WTC11 (cell line): Measurements from ENCODE around the gene ZNF19. TPM values are rescaled to one million over a fixed set of nuclear protein-coding genes. Genes with fewer than 3 reads are reported as not detected.
A peak's percentile ranks its signal among the peaks of the same experiment; 100 is the strongest.

Source experiments
- ATAC-seq: fragments of 200-7000 bp; cut with Tn5 transposase; 2 replicates; pipeline ENCODE4 v1.10.0; 2021; ENCODE audit warnings: mild to moderate bottlenecking, moderate library complexity
- CTCF ChIA-PET: fragments of 300-600 bp; sonication (Branson Sonifier 250); formaldehyde crosslinking; loops from one replicate; lab custom pipeline; 2021; ENCODE audit warnings: antibody characterized with exemption; lab: Charles Lee
- POLR2A ChIA-PET: fragments of 350-600 bp; sonication (Branson Sonifier 250); formaldehyde crosslinking; loops from one replicate; lab custom pipeline; 2021; ENCODE audit warnings: antibody characterized with exemption; lab: Charles Lee
- DNase-seq: peaks from one replicate; pipeline ENCODE4 v3.0.0; 2021; ENCODE audit warnings: low spot score
- H3K27ac Mint-ChIP-seq: 2 replicates; pipeline ENCODE4 v1.8.0; 2021; ENCODE audit warnings: mixed read lengths
- H3K27me3 Mint-ChIP-seq: 2 replicates; pipeline ENCODE4 v1.8.0; 2021; ENCODE audit warnings: low read depth, mild to moderate bottlenecking, moderate library complexity, mixed read lengths
- H3K36me3 Mint-ChIP-seq: 2 replicates; pipeline ENCODE4 v1.8.0; 2021; ENCODE audit warnings: mixed read lengths
- H3K4me1 Mint-ChIP-seq: 2 replicates; pipeline ENCODE4 v1.8.0; 2022; ENCODE audit warnings: mixed read lengths
- H3K4me3 Mint-ChIP-seq: 2 replicates; pipeline ENCODE4 v1.8.0; 2021; ENCODE audit warnings: mild to moderate bottlenecking, moderate library complexity, mixed read lengths
- H3K9me3 Mint-ChIP-seq: 2 replicates; pipeline ENCODE4 v1.8.0; 2021; ENCODE audit warnings: mixed read lengths
- ATF1 ChIP-seq: sonication (generic); formaldehyde crosslinking; IDR thresholded peaks from 2 replicates; pipeline ENCODE4 v1.8.1; 2023; ENCODE audit warnings: mild to moderate bottlenecking, moderate library complexity, missing genetic modification reagents
- CTCF ChIP-seq: fragments of 200-600 bp; IDR thresholded peaks from 2 replicates; pipeline ENCODE4 v1.8.0; 2022; ENCODE audit warnings: antibody characterized with exemption
- ETV6 ChIP-seq: sonication (generic); formaldehyde crosslinking; IDR thresholded peaks from 2 replicates; pipeline ENCODE4 v1.8.1; 2022; ENCODE audit warnings: mild to moderate bottlenecking, missing genetic modification reagents
- FOXK1 ChIP-seq: sonication (generic); formaldehyde crosslinking; IDR thresholded peaks from 2 replicates; pipeline ENCODE4 v1.8.0; 2022; ENCODE audit warnings: mild to moderate bottlenecking, moderate library complexity, missing genetic modification reagents
- FOXP1 ChIP-seq: sonication (generic); formaldehyde crosslinking; IDR thresholded peaks from 2 replicates; pipeline ENCODE4 v1.8.0; 2022; ENCODE audit warnings: missing genetic modification reagents, mild to moderate bottlenecking, moderate library complexity, borderline replicate concordance
- GABPB1 ChIP-seq: sonication (generic); formaldehyde crosslinking; IDR thresholded peaks from 2 replicates; pipeline ENCODE4 v1.8.1; 2023; ENCODE audit warnings: mild to moderate bottlenecking, missing genetic modification reagents
- JAZF1 ChIP-seq: fragments of 250-450 bp; sonication (Bioruptor Pico); IDR thresholded peaks from 2 replicates; pipeline ENCODE4 v1.9.0; 2021; ENCODE audit warnings: moderate library complexity, mild to moderate bottlenecking, inconsistent platforms
- KAT7 ChIP-seq: sonication (generic); formaldehyde crosslinking; IDR thresholded peaks from 2 replicates; pipeline ENCODE4 v1.8.1; 2023; ENCODE audit warnings: missing genetic modification reagents, mild to moderate bottlenecking, borderline replicate concordance
- MXD4 ChIP-seq: fragments of 250-450 bp; sonication (Bioruptor Pico); IDR thresholded peaks from 2 replicates; pipeline ENCODE4 v1.8.0; 2021; ENCODE audit warnings: mild to moderate bottlenecking, moderate library complexity, borderline replicate concordance
- MYBL2 ChIP-seq: sonication (generic); formaldehyde crosslinking; IDR thresholded peaks from 2 replicates; pipeline ENCODE4 v1.8.1; 2023; ENCODE audit warnings: mild to moderate bottlenecking, moderate library complexity, missing genetic modification reagents
- NFATC4 ChIP-seq: fragments of 250-450 bp; sonication (Bioruptor Pico); IDR thresholded peaks from 2 replicates; pipeline ENCODE4 v1.9.0; 2021; ENCODE audit warnings: mild to moderate bottlenecking
- NR2C2 ChIP-seq: sonication (generic); formaldehyde crosslinking; IDR thresholded peaks from 2 replicates; pipeline ENCODE4 v1.8.0; 2022; ENCODE audit warnings: mild to moderate bottlenecking, missing genetic modification reagents
- RORB ChIP-seq: fragments of 250-450 bp; sonication (Bioruptor Pico); IDR thresholded peaks from 2 replicates; pipeline ENCODE4 v1.9.0; 2021; ENCODE audit warnings: mild to moderate bottlenecking
- TEAD1 ChIP-seq: sonication (generic); formaldehyde crosslinking; IDR thresholded peaks from 2 replicates; pipeline ENCODE4 v1.8.0; 2022; ENCODE audit warnings: mild to moderate bottlenecking, missing genetic modification reagents
- TP53 ChIP-seq: sonication (generic); formaldehyde crosslinking; IDR thresholded peaks from 2 replicates; pipeline ENCODE4 v1.8.1; 2023; ENCODE audit warnings: mild to moderate bottlenecking, missing genetic modification reagents
- ZNF138 ChIP-seq: sonication (generic); formaldehyde crosslinking; conservative IDR thresholded peaks from 2 replicates; pipeline ENCODE4 v1.8.1; 2022; ENCODE audit warnings: mild to moderate bottlenecking, moderate library complexity, missing genetic modification reagents
- ZNF219 ChIP-seq: sonication (generic); formaldehyde crosslinking; IDR thresholded peaks from 2 replicates; pipeline ENCODE4 v1.8.0; 2023; ENCODE audit warnings: missing genetic modification reagents, mild to moderate bottlenecking, borderline replicate concordance
- ZNF232 ChIP-seq: sonication (generic); formaldehyde crosslinking; IDR thresholded peaks from 2 replicates; pipeline ENCODE4 v1.8.0; 2022; ENCODE audit warnings: mild to moderate bottlenecking, missing genetic modification reagents
- ZNF416 ChIP-seq: fragments of 250-450 bp; sonication (Bioruptor Pico); IDR thresholded peaks from 2 replicates; pipeline ENCODE4 v1.9.0; 2021; ENCODE audit warnings: mild to moderate bottlenecking, inconsistent platforms
- ZNF423 ChIP-seq: fragments of 250-450 bp; sonication (Bioruptor Pico); IDR thresholded peaks from 2 replicates; pipeline ENCODE4 v2.1.2; 2022; ENCODE audit warnings: mild to moderate bottlenecking, moderate library complexity
- total RNA-seq: library from RNA; stranded (reverse); gene quantifications from 3 replicates; pipeline ENCODE4 v1.2.3, GENCODE V29; 2021
- TF ChIP-seq, protein P1 (sequence below): fragments of 250-450 bp; sonication (Bioruptor Pico); IDR thresholded peaks from 2 replicates; pipeline ENCODE4 v1.8.0; 2021; ENCODE audit warnings: mild to moderate bottlenecking
- TF ChIP-seq, protein P2 (sequence below): sonication (generic); formaldehyde crosslinking; IDR thresholded peaks from 2 replicates; pipeline ENCODE4 v1.8.0; 2023; ENCODE audit warnings: missing genetic modification reagents, mild to moderate bottlenecking, borderline replicate concordance
- TF ChIP-seq, protein P3 (sequence below): sonication (generic); formaldehyde crosslinking; conservative IDR thresholded peaks from 2 replicates; pipeline ENCODE4 v1.8.1; 2023; ENCODE audit warnings: mild to moderate bottlenecking, low read depth, missing genetic modification reagents, moderate library complexity
- TF ChIP-seq, protein P4 (sequence below): fragments of 250-450 bp; sonication (Bioruptor Pico); IDR thresholded peaks from 2 replicates; pipeline ENCODE4 v2.1.2; 2022; ENCODE audit warnings: mild to moderate bottlenecking, moderate library complexity

ZNF19 gene
- total RNA-seq, 1 experiment from 2014 or later: 4.3 TPM

GRCh38 chr16:71500964-71501363, 11.8 kb upstream of the ZNF19 start:
- H3K36me3 Mint-ChIP-seq: no peaks in the 10 kb centered on the region

GRCh38 chr16:71499775-71500364, 10.7 kb upstream of the ZNF19 start:
- Mint-ChIP-seq H3K9me3 (peaks cover 10% of the 10 kb centered on the region), H3K36me3 (no peaks in the 10 kb centered on the region), H3K4me3 (no peak overlapping the region), H3K27me3 (no peaks in the 10 kb centered on the region; the same call in none of the 2 replicates), H3K4me1 (no peaks in the 10 kb centered on the region), H3K27ac (no peak overlapping the region)
- ChIA-PET CTCF (interaction anchor here (0.5 to 5.3 kb wide), 34 partner anchors 9 to 249 kb away, joined by 3 to 42 read pairs (median 6); partner anchors contain the start of genes CHST4, ZNF19 and ZNF23), POLR2A (interaction anchor here (0.9 kb wide), 2 partner anchors 26 to 27 kb away, joined by 3 read pairs; no protein-coding TSS in a partner anchor)
- TF ChIP-seq FOXK1 (CRISPR knock-in tag) (no peak), ATF1 (CRISPR knock-in tag) (no peak), CTCF (peak; percentile 34), TP53 (CRISPR knock-in tag) (no peak)
- ATAC-seq (peak; percentile 91), DNase-seq (peak; percentile 44)

More at GRCh38 chr16:71500964-71501363, 11.8 kb upstream of the ZNF19 start:
- no peak overlapping the region for H3K4me3 Mint-ChIP-seq
- H3K27me3 Mint-ChIP-seq: no peaks in the 10 kb centered on the region; the same call in none of the 2 replicates
- ChIA-PET CTCF (interaction anchor here (0.6 to 5.3 kb wide), 13 partner anchors 17 to 110 kb away, joined by 3 to 42 read pairs (median 10); partner anchors contain the start of gene CHST4), POLR2A (no interaction called here)
- H3K4me1 Mint-ChIP-seq: no peaks in the 10 kb centered on the region
- ATAC-seq: no peak
- peaks cover 10% of the 10 kb centered on the region for H3K9me3 Mint-ChIP-seq
- H3K27ac Mint-ChIP-seq: no peak overlapping the region
- TF ChIP-seq ZNF423 (CRISPR knock-in tag) (no peak), FOXP1 (CRISPR knock-in tag) (no peak), MYBL2 (no peak), ETV6 (CRISPR knock-in tag) (no peak), TEAD1 (CRISPR knock-in tag) (no peak), ZNF232 (no peak), GABPB1 (CRISPR knock-in tag) (no peak), MXD4 (CRISPR knock-in tag) (no peak), ZNF138 (CRISPR knock-in tag) (no peak), KAT7 (CRISPR knock-in tag) (no peak), NR2C2 (CRISPR knock-in tag) (no peak), RORB (CRISPR knock-in tag) (no peak), JAZF1 (CRISPR knock-in tag) (no peak), NFATC4 (no peak), ZNF219 (CRISPR knock-in tag) (no peak), ZNF416 (CRISPR knock-in tag) (no peak)
- TF ChIP-seq, protein P1, sequence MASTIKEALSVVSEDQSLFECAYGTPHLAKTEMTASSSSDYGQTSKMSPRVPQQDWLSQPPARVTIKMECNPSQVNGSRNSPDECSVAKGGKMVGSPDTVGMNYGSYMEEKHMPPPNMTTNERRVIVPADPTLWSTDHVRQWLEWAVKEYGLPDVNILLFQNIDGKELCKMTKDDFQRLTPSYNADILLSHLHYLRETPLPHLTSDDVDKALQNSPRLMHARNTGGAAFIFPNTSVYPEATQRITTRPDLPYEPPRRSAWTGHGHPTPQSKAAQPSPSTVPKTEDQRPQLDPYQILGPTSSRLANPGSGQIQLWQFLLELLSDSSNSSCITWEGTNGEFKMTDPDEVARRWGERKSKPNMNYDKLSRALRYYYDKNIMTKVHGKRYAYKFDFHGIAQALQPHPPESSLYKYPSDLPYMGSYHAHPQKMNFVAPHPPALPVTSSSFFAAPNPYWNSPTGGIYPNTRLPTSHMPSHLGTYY (CRISPR knock-in tag): no peak
- TF ChIP-seq, protein P2, sequence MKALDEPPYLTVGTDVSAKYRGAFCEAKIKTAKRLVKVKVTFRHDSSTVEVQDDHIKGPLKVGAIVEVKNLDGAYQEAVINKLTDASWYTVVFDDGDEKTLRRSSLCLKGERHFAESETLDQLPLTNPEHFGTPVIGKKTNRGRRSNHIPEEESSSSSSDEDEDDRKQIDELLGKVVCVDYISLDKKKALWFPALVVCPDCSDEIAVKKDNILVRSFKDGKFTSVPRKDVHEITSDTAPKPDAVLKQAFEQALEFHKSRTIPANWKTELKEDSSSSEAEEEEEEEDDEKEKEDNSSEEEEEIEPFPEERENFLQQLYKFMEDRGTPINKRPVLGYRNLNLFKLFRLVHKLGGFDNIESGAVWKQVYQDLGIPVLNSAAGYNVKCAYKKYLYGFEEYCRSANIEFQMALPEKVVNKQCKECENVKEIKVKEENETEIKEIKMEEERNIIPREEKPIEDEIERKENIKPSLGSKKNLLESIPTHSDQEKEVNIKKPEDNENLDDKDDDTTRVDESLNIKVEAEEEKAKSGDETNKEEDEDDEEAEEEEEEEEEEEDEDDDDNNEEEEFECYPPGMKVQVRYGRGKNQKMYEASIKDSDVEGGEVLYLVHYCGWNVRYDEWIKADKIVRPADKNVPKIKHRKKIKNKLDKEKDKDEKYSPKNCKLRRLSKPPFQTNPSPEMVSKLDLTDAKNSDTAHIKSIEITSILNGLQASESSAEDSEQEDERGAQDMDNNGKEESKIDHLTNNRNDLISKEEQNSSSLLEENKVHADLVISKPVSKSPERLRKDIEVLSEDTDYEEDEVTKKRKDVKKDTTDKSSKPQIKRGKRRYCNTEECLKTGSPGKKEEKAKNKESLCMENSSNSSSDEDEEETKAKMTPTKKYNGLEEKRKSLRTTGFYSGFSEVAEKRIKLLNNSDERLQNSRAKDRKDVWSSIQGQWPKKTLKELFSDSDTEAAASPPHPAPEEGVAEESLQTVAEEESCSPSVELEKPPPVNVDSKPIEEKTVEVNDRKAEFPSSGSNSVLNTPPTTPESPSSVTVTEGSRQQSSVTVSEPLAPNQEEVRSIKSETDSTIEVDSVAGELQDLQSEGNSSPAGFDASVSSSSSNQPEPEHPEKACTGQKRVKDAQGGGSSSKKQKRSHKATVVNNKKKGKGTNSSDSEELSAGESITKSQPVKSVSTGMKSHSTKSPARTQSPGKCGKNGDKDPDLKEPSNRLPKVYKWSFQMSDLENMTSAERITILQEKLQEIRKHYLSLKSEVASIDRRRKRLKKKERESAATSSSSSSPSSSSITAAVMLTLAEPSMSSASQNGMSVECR (CRISPR knock-in tag): no peak
- TF ChIP-seq, protein P3, sequence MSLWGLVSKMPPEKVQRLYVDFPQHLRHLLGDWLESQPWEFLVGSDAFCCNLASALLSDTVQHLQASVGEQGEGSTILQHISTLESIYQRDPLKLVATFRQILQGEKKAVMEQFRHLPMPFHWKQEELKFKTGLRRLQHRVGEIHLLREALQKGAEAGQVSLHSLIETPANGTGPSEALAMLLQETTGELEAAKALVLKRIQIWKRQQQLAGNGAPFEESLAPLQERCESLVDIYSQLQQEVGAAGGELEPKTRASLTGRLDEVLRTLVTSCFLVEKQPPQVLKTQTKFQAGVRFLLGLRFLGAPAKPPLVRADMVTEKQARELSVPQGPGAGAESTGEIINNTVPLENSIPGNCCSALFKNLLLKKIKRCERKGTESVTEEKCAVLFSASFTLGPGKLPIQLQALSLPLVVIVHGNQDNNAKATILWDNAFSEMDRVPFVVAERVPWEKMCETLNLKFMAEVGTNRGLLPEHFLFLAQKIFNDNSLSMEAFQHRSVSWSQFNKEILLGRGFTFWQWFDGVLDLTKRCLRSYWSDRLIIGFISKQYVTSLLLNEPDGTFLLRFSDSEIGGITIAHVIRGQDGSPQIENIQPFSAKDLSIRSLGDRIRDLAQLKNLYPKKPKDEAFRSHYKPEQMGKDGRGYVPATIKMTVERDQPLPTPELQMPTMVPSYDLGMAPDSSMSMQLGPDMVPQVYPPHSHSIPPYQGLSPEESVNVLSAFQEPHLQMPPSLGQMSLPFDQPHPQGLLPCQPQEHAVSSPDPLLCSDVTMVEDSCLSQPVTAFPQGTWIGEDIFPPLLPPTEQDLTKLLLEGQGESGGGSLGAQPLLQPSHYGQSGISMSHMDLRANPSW: no peak
- TF ChIP-seq, protein P4, sequence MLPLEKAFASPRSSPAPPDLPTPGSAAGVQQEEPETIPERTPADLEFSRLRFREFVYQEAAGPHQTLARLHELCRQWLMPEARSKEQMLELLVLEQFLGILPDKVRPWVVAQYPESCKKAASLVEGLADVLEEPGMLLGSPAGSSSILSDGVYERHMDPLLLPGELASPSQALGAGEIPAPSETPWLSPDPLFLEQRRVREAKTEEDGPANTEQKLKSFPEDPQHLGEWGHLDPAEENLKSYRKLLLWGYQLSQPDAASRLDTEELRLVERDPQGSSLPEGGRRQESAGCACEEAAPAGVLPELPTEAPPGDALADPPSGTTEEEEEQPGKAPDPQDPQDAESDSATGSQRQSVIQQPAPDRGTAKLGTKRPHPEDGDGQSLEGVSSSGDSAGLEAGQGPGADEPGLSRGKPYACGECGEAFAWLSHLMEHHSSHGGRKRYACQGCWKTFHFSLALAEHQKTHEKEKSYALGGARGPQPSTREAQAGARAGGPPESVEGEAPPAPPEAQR (CRISPR knock-in tag): no peak
- TF ChIP-seq, all 79 proteins: peak for 0
- no peak for DNase-seq
